Heart left ventricle (tissue), 13 donors: ENCODE measurements around the gene IFFO2.
A peak's percentile ranks its signal among the peaks of the same experiment; 100 is the strongest.

Experiments
- CTCF ChIP-seq, 12 donors: fragments of 200-600 bp; sonication (generic) in 4 of 12; IDR thresholded peaks; one replicate each; pipeline versions ENCODE4 v1.5.0 to v1.8.0; 2018 to 2022; ENCODE audit warnings: antibody characterized with exemption in 12 of 12, mild to moderate bottlenecking in 5 of 12
- POLR2A ChIP-seq, 2 donors: fragments of 450-650 bp; IDR thresholded peaks; one replicate each; pipeline ENCODE4 v1.6.1; 2017; ENCODE audit warnings: antibody characterized with exemption in 2 of 2, mild to moderate bottlenecking in 2 of 2, moderate library complexity in 2 of 2
- donor health status: ischemic (EF 13 %, LVEDD 7.1; RV severe dilation, severe dysfunction).
- donor health status: DM: no; HTN: yes; CAD: no.
- donor health status: DM: no; HTN: no; CAD: no.
- donor health status: ischemic (EF 25% LVEDD 6.9; RV normal size, moderate dysfunction).
- donor health status: ischemic (EF 25% LVEDD 5.7; RV mildly dilated, moderate dysfunction).
- donor health status: ischemic (EF 35%, LVEDD 5.7; RV mildly dilated, moderate dysfunction).
- donor health status: nonischemic (EF 11% LVEDD 7.7; RV severe dilation, severe dysfunction).
- donor health status: DM: yes; HTN: yes; CAD: no.
- donor health status: PGD.
- donor health status: ischemic (EF 29% LVEDD 5.4; RV normal size, mild dysfunction).
- donor health status: nonischemic (EF 23%, LVEDD 6.1; RV moderate dilation, normal function).

- TF ChIP-seq CTCF (IDR thresholded peaks at IDR 0.05) (peak in 11 of 12 donors; percentile 13 to 60 (median 42)), POLR2A (IDR thresholded peaks at IDR 0.05) (no peak)
Observed at GRCh38 chr1:18972531-18972930, 16.1 kb upstream of the IFFO2 start.
